ENCODE data around the gene EOLA2. TPM values are rescaled to one million over a fixed set of nuclear protein-coding genes. Genes with fewer than 3 reads are reported as not detected.
"Not testable (repeated sequence)": the region's sequence is repeated elsewhere in the genome, so short reads cannot be mapped to it uniquely, and the experiment has no call there.

EOLA2 gene
- total RNA-seq (2014; rRNA removed; shearing (Covaris generic)), result 16.6 and 21.0 TPM in 2 replicates

GRCh38 chrX:149938427-149938880 lies at the start of gene EOLA2:
TSS of gene EOLA2 (minus strand) at chrX:149938491. CDS start at chrX:149933874, 4,617 bp downstream.
- DNase-seq (ENCODE audit: low read depth), result peak; percentile 97

- DNase-seq (ENCODE audit: low read depth), result no peak
Observed at GRCh38 chrX:149987613-149988012, 49.3 kb upstream of the EOLA2 start.

- no peak for DNase-seq (ENCODE audit: low read depth)
Observed at GRCh38 chrX:149984411-149984810, 46.1 kb upstream of the EOLA2 start.

GRCh38 chrX:149982310-149982709 lies 44.0 kb upstream of the EOLA2 start:
- no peak for DNase-seq (ENCODE audit: low read depth)

DNA sequence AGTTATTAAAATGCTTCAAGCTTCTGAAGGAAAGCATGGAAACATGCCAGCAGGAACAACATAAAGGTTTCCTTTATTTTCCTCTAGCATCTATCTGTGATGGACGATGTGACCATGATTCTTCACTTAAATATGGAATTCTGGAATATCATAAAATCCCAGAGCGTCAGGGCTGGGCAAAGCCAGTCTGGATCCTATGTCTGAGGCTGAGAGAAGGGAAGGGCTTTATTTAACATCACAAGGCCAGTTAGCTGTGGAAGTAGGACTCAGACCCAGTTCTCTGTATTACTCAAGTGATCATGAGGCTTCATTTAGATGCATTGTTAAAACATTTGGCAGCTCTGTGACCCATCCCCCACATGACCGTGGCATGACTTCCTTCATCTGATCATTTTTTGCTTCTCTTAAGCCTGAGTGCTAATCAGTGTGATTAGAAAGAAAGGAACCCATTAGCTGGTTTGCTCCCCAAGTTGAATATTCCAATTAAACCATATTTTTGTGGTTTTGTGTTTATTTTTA lies 40.9 kb upstream of the EOLA2 start:
- no peak for DNase-seq (ENCODE audit: low read depth)

DNA sequence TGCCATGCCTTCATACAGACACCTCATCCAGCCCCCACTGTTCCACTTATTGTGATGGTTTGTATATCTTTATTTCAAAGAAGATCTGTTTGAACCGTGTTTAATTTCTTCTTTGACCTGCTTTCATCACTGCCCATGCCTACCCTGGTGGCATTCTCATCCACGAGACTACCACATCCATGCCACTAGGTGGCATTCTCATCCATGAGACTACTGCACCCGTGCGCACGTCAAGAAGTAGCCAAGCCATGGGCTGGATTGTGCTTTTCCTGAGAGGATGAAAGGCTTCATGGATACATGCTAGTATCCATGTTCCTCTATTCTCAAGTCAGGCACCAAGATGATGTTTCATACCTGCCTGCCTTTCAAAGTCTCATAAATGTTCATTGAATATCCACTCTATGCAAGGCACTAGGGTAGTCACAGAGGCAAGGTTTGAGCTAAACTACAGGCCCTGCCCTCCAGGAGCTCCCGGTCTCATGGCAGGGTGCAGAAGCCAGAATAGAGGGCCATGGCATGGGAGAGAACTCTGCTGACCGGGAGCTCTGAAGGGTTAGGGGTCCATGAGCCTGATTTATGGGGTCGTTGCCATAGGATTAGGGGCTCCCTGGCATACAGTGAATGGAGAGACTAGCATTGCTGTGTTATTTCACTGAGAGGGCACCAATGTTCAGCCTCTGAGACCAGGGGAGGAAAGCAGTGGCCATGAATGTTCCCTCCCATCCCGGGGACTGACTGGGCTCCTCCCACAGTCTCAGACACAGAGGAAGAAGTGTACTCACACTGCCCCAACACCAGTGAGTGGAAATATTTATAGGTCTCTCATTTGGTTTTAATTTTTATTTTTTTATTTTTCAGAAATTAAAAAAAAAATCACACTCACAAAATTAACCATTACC lies 24.8 kb upstream of the EOLA2 start:
- DNase-seq (ENCODE audit: low read depth), result peak; percentile 51

DNA sequence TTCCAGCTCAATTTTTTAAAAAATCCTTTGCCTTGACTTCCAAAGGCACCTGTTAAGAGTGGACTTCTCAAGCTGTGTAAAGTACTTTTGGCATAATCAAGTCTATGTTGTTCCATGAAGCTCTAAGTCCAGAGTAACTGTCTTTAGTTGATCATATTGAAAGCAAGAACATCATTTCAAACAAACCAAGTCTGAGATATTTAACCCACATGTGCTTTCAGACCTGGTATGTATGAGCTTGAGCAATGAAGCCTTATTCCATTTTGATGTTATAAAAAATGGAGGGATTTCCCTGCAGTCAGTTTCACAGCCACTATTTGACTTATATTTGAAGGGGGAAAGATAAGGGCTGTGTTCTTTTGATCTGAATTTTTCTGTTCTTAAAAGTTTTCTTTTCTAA lies 23.7 kb upstream of the EOLA2 start:
- no peak for DNase-seq (ENCODE audit: low read depth)

DNA sequence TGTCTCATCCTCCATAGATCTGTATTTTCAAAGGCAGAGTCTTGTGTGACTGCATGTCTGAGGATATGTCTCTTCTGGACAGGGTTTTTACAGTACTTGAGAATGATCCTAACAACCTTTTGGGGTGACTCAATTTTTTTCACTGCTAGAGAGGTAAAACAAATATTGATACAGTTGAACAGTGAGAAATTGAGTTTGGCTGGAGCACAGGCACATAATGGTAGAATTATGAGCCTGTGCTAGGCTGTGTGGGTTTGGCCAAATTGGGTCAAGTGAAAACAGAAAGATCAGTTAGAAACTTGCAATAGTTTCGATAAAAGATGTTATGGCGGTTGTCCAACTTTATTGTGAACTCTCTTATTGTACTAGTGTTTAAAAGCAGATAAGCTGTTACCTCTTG lies 23.3 kb upstream of the EOLA2 start:
- no peak for DNase-seq (ENCODE audit: low read depth)

DNA sequence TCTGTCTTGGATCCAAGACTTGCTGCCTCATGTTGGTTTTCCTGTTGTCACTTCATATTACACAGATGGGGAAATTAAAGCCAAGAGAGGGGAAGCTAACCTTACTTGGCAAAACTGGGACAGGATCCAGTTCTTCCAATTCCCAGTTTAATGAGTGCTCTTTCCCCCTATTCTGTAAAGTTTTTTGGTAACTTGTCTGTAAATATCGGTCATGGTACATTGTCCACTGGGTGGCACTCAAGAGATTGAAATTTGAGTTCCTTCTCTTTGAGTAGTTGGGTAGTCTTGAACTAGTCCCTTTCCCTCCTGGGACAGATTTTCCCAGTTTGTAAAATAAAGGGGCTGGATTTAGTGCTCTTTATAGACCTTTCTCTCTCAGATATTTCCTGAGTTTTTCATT lies 12.4 kb upstream of the EOLA2 start:
- DNase-seq (ENCODE audit: low read depth), result peak; percentile 27

DNA sequence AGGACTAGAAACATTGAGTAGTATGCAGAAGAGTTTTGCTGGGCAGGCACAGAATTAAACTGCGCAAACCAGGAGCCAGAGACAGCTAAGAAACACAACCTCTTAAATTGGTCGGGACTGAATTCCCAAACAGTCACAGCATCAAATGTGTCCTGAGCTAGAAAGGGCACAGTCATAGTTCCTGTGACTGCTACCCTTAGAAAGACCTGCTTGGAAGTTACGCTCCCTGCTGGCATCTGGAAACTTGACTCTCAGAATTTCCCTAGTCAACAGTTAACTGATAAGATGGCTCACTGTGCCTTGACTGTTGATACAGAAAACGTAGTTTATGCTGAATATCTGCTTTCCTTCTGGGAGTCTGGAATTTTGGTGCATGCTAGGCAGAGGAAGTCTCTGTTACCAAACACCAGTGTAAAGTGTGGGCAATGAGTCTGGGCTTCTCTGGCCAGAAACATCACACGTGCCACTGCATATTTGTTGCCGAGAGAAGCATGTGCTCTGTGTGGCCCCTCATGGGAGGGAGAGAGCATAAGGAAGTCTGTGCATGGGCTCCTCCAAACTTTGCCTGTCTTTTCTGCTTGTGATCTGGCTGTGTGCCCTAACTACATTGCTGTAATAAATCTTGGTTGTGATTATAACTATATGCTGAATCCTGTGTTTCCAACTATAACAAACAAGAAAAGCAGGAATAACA lies 11.6 kb upstream of the EOLA2 start:
- no peak for DNase-seq (ENCODE audit: low read depth)

GRCh38 chrX:149948016-149948415 lies 9.7 kb upstream of the EOLA2 start:
- DNase-seq (ENCODE audit: low read depth), result no peak

DNA sequence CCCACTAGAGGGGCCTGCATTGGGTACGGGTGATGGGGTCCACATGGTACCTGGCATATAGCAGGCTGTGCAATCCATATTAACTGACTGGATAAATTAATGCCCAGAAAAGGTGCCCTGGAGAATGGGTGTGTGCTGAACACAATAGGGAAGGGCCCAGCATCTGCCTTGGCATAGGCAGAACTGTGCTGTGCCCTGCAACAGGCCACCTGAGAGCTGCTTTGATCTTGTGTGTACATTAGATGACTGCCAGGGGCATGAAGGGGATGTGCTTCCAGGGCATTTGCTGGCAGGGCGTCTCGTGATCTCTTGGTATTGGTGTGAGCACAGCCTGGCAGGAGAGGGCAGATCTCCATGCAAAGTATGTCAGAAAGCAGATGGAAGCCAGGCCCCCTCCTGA lies 8.6 kb upstream of the EOLA2 start:
- not testable (repeated sequence) for DNase-seq (ENCODE audit: low read depth)

GRCh38 chrX:149945820-149946219 lies 7.5 kb upstream of the EOLA2 start:
- not testable (repeated sequence) for DNase-seq (ENCODE audit: low read depth)

DNA sequence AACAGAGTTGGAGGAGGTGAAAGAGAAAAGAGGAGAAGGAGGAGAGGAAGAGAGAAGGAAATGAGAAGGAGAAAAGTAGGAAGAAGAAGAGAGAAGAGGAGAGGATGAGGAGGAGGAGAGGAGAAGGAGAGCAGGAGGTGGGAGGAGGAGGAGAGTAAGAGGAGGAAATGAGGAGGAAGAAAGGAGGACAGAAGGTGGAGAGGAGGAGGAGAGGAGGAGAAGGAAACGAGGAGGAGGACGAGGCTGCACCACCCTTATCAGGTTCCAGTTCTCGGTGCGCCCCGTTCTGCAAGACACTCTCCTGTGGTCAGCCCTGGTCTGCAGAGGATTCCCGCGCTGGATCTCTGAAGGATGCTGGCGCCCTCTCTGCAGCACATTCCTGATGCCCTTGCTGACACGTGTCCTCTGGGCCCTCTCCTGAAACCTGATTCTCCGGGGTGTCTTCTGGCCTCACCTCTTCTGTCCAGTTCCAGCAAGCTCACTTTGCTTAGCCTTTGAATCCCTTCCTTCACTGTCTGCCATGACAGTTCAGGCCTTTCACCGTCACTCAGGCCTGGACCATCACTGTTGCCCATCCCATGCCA lies 6.9 kb upstream of the EOLA2 start:
- DNase-seq (ENCODE audit: low read depth), result not testable (repeated sequence)

- not testable (repeated sequence) for DNase-seq (ENCODE audit: low read depth)
Observed at GRCh38 chrX:149940674-149941024, 2.4 kb upstream of the EOLA2 start.

DNA sequence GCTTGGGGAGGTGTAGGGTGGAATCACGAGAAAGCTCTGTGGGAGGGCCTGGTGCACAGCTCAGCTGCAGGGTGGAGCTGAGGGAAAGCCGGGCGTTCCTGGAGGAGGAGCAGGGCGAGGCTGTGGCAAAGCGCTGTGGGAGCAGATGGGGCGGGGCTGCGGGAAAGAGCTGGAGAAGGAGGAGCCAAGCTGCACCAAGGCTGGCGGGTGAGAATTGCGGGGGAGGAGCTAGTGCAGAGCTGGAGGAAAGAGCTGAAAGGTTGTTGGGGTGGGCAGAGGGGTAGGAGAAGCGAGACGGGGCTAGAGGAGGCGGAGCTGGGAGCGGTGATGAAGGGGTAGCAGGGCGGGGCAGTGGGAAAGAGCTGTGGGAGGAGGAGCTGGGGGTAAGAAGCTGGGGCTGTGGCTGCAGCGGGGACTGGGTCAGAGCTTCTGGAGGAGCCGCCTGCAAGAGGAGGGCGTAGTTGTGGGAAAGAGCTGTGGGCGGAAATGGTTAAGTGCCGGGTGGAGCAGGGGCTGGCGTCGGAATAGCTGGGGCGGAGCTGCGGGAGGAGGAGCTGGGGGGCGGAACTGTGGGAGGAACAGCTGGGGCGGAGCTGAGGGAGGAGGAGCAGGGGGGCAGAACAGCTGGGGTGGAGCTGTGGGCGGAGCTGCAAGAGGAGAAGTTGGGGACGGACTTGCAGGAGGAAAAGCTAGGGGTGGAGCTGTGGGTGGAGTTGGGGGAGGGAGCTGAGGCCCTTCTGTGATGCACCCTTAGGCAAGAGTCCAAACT lies 1.8 kb upstream of the EOLA2 start:
- peak; percentile 96 for DNase-seq (ENCODE audit: low read depth)

DNA sequence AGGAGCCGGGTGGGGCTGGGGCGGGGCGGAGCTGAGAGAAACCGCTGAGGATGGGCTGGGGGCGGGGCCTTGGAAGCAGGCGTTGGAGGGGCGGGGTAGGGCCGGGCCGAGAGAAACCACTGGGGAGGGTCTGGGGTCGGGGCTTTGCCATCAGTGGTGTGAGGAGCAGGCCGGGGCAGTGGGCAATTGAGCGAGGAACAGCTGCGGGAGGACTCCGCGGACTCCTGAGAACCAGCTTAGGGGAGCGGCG lies 1.3 kb upstream of the EOLA2 start:
- DNase-seq (ENCODE audit: low read depth), result no peak

GRCh38 chrX:149938881-149939654 lies 777 bp upstream of the EOLA2 start:
- DNase-seq (ENCODE audit: low read depth), result peak; percentile 86

DNA sequence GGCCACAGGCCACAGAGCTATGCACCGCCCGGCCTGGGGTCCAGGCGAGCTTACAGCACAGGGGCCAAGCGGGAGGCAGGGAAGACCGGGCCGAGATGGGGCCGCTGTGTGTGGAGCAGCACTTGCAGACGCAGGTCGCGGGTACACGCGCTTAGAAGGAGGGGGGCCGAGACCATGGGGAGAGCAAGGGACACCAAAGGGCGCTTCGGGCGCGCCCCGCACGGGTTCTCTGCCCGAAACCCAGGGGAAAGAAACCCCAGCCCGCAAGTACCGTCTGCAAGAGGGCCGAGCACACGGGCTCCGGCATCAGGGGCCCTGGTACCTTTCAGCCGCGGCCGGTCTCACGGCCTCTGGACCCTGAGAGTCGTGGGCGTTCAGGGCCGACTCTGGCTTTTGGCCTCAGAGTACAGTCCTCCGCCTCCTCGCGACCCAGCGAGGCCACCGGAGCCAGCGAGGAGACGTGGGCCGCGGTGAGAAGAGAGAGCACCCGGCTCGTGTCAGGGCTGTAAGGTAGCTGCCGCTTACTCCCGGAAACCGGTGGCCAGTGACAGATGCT lies 342 bp downstream of the EOLA2 start:
- no peak for DNase-seq (ENCODE audit: low read depth)

GRCh38 chrX:149937328-149937727 lies 963 bp downstream of the EOLA2 start:
- DNase-seq (ENCODE audit: low read depth), result not testable (repeated sequence)

DNA sequence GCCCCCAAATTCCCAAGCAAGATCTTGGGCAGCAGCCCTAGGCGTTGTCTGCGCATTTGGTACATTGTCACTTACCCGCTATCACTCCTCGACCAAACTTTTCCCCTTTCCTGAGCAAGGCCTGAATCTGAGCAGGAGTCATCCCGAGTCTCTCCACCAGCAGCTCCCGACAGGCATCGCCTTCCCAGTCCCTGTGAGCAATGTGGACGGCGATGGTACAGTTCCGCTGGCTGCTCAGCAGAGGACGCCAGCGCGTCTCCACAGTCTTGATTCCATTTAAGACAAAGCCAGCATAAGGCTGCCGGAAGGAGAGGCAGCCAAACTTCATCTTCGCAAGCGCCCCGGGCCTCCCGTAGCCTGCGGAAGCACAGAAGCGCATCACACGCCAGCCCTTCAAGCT lies 4.7 kb downstream of the EOLA2 start:
- not testable (repeated sequence) for DNase-seq (ENCODE audit: low read depth)
